ENCODE data around the gene BLACAT1. TPM values are rescaled to one million over a fixed set of nuclear protein-coding genes. Genes with fewer than 3 reads are reported as not detected.

Gene BLACAT1
- total RNA-seq, 2 donors from 2014 or later, result 6.8 TPM; not detected in 1

DNA sequence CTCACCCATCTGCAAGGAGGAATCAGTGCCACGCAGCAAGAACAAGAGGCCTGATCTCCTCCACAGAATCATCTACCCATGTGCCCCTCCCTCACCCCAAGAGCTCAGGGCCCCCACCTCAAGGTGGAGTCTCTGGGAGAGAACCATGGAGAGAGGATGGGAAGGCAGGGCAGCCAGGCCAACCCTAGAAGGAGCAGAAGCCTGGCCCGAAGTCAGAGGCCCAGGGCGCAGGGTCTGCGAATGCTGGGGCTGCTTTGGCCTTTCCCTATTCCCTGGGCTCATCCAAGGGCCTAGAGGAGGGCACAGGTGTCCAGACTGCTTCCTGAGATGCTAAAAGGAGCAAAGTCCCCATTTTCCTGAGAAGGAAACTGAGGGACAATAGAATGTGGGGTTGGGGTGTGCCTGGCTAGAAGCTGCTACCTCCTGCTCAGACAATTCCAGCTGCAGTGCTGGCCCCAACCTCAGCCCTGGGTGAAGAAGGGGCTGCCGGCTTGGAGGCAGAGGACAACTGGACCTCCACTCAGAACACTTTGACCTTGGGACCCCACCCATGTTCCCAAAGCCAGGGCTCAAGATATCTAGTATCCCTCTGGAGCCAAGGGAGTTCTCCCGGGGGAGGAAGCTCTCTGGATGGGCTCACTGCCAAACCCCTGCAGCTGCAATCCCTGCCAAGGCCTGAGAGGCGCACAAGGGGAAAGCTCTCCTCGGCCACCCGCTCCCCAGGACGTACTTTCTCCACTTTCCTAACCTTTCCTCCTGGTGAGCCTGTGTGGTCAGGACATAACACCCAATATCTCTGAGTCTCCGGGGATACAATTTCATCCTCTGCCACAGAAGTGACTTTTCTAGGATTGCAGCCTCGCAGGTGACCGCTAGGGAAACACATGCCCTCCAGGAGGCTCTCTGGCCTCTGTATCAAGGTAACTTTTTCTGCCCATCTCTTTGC is 17.4 kb downstream of the BLACAT1 start:
- H3K27me3 ChIP-seq (replicated peaks; ENCODE audit: insufficient read depth), result no peaks in the 10 kb centered on the region
- TF ChIP-seq POLR2A (IDR thresholded peaks at IDR 0.05), result no peak
- TF ChIP-seq, protein P1, sequence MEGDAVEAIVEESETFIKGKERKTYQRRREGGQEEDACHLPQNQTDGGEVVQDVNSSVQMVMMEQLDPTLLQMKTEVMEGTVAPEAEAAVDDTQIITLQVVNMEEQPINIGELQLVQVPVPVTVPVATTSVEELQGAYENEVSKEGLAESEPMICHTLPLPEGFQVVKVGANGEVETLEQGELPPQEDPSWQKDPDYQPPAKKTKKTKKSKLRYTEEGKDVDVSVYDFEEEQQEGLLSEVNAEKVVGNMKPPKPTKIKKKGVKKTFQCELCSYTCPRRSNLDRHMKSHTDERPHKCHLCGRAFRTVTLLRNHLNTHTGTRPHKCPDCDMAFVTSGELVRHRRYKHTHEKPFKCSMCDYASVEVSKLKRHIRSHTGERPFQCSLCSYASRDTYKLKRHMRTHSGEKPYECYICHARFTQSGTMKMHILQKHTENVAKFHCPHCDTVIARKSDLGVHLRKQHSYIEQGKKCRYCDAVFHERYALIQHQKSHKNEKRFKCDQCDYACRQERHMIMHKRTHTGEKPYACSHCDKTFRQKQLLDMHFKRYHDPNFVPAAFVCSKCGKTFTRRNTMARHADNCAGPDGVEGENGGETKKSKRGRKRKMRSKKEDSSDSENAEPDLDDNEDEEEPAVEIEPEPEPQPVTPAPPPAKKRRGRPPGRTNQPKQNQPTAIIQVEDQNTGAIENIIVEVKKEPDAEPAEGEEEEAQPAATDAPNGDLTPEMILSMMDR (IDR thresholded peaks at IDR 0.05), result peak in 3 of 4 experiments; percentile 9 to 79 (median 36)
- 45% methylated on average over 13 of the region's 13 CpGs for WGBS
- H3K4me1 ChIP-seq (replicated peaks), result no peaks in the 10 kb centered on the region
- H3K9me3 ChIP-seq, result no peaks in the 10 kb centered on the region
- H3K4me3 ChIP-seq, result no peak overlapping the region
- intact Hi-C loops (cut with DNase I), result no loop called here
- DNase-seq (ENCODE audit: low spot score), result peak; percentile 70
- no peaks in the 10 kb centered on the region for H3K36me3 ChIP-seq
- no peak overlapping the region for H3K27ac ChIP-seq

DNA sequence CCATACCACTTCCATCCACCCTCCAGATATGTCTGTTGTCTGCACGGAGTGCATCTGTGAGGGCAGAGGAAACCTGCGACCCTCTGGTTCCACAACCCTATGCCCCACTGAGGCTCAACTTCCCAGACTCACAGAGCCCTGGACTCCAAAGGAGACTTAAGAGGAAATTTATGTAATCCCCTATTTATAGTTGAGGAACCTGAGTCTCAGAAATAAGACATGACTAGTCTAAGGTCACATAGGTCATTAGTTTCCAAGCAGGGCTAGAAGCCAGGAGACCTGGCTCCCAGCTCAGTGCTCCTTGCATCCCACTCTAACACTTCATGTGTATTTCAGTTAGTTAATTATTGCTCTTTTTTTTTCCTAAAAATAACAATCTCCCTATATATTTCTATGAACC is 18.3 kb downstream of the BLACAT1 start:
- Histone ChIP-seq H3K9me3 (no peaks in the 10 kb centered on the region), H3K36me3 (no peaks in the 10 kb centered on the region), H3K27me3 (replicated peaks; ENCODE audit: insufficient read depth) (no peaks in the 10 kb centered on the region), H3K4me3 (no peak overlapping the region), H3K27ac (no peak overlapping the region), H3K4me1 (replicated peaks) (no peaks in the 10 kb centered on the region)
- WGBS, result 85% methylated on average over 2 of the region's 2 CpGs
- TF ChIP-seq, protein P1 (IDR thresholded peaks at IDR 0.05), result no peak
- no peak for TF ChIP-seq POLR2A (IDR thresholded peaks at IDR 0.05)
- no peak for TF ChIP-seq POLR2AphosphoS5 (IDR thresholded peaks at IDR 0.05)
- intact Hi-C loops (cut with DNase I), result no loop called here
- no peak for DNase-seq (ENCODE audit: low spot score)

DNA sequence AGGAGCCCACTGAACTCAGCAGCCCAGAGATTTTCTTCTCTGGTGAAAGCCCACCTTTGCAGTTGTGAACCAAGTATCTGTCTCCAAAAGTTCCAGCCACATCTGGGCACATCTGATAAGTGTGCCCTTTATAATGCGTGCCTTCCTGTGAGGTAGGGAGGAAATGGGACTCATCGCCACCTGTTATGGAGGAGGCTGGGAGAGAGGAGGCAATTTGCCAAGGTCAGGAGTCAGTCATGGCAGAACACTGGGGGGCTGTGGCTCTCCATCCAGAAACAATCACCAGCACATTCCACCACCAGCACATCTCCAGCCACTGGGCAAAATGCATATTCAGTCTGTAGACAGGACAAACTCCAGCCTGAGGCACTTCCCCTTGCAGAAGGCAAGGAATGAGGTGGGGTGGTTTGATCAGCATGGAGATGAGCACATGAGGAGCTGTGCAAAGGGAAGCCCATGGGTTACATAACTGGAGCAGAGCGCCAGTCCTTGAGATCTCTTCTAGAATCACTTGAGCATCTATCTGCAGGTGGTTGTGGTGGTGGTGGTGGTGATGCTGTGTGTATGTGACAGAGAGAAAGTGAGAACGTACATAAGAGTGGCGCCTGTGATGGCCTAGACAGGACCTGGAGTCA is 19.0 kb downstream of the BLACAT1 start:
- TF ChIP-seq, protein P1 (IDR thresholded peaks at IDR 0.05), result no peak
- TF ChIP-seq POLR2AphosphoS5 (IDR thresholded peaks at IDR 0.05) (no peak), POLR2A (IDR thresholded peaks at IDR 0.05) (no peak)
- intact Hi-C loops (cut with DNase I), result no loop called here

DNA sequence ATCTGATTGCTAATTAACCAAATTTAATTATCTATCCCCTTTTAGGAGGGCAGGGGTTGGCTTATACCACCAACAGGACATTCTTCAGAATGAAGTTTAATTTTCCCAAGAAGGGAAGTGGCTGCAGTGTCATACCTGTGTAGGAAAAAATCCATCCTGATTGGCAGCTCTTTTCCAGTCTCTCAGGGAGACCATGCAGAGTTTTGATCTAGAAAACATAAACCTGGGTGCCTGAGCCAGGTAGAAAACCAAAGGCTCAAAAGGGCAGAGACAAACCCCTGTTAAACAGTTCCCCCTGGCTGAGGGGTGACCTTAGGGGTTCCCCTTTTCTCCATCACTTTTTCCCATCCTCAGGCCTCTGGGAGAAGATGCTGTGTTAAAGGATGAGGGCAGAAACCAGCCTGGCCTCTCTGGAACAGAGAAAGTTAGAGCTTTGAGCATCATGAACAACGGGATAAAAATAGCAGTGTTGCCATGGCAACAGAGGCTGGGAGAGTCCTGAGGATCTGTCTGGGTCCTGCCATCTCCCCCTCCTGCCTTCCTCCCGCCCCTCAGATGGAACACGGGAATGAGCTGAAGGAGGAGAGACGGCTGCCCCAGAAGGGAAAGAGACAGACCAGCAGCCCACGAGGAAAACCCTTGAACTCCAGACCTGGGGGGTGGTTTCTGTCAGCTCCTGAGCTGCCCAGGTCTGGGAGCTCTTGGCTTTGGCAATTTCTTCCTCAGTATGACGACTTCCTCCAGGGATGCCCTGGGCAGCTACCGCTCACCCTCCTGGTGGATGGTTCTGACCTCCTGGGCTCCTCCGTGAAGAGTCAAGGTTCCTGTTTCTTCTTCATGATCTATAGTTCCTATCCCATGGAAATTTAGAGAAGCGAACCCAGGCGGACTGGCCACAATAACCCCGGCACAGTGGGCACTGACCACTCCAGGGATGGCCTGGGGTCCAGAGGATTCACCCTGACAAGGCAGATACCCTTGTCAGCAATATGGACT is 20.0 kb downstream of the BLACAT1 start:
- Histone ChIP-seq H3K36me3 (no peaks in the 10 kb centered on the region), H3K27ac (no peak overlapping the region), H3K4me1 (replicated peaks) (no peaks in the 10 kb centered on the region), H3K27me3 (replicated peaks; ENCODE audit: insufficient read depth) (no peaks in the 10 kb centered on the region), H3K9me3 (no peaks in the 10 kb centered on the region), H3K4me3 (no peak overlapping the region)
- intact Hi-C loops (cut with DNase I), result no loop called here
- TF ChIP-seq, protein P1 (IDR thresholded peaks at IDR 0.05), result no peak
- TF ChIP-seq POLR2A (IDR thresholded peaks at IDR 0.05) (no peak), POLR2AphosphoS5 (IDR thresholded peaks at IDR 0.05) (no peak)
- DNase-seq (ENCODE audit: low spot score), result no peak
- 68% methylated on average over 11 of the region's 11 CpGs for WGBS

More for the DNA sequence above, 19.0 kb downstream of the BLACAT1 start:
- DNase-seq (ENCODE audit: low spot score), result no peak
- 91% methylated on average over 5 of the region's 5 CpGs for WGBS
- H3K27ac ChIP-seq, result no peak overlapping the region
- H3K9me3 ChIP-seq, result no peaks in the 10 kb centered on the region
- no peaks in the 10 kb centered on the region for H3K4me1 ChIP-seq (replicated peaks)
- no peaks in the 10 kb centered on the region for H3K36me3 ChIP-seq
- H3K27me3 ChIP-seq (replicated peaks; ENCODE audit: insufficient read depth), result no peaks in the 10 kb centered on the region
- H3K4me3 ChIP-seq, result no peak overlapping the region

All from prostate gland (tissue), 2 donors.